ELF-1 (cell line): Measurements from ENCODE around the gene C2CD5.
"Not testable (repeated sequence)": the region's sequence is repeated elsewhere in the genome, so short reads cannot be mapped to it uniquely, and the experiment has no call there.

Source experiments
- DNase-seq: peaks from one replicate; pipeline ENCODE4 v3.0.0-alpha.2; 2016; ENCODE audit warnings: low read depth, low spot score

Gene C2CD5

GRCh38 chr12:22535478-22535877, 8.9 kb downstream of the C2CD5 start:
- DNase-seq: no peak

GRCh38 chr12:22535038-22535437, 9.3 kb downstream of the C2CD5 start:
- no peak for DNase-seq

GRCh38 chr12:22533155-22533554, 11.2 kb downstream of the C2CD5 start:
- DNase-seq: no peak

- DNase-seq: no peak
These were observed 12.0 kb downstream of the C2CD5 start for GRCh38 chr12:22532317-22532716.

- DNase-seq: no peak
These were observed 13.1 kb downstream of the C2CD5 start for GRCh38 chr12:22531205-22531604.

GRCh38 chr12:22529281-22530060, 14.9 kb downstream of the C2CD5 start:
- DNase-seq: no peak

GRCh38 chr12:22527999-22528398, 16.3 kb downstream of the C2CD5 start:
- no peak for DNase-seq

GRCh38 chr12:22526836-22527235, 17.5 kb downstream of the C2CD5 start:
- DNase-seq: no peak

- DNase-seq: no peak
These were observed 18.9 kb downstream of the C2CD5 start for GRCh38 chr12:22525426-22525825.

- no peak for DNase-seq
These were observed 25.3 kb downstream of the C2CD5 start for GRCh38 chr12:22518998-22519397.

- no peak for DNase-seq
These were observed 26.2 kb downstream of the C2CD5 start for GRCh38 chr12:22518060-22518719.

- DNase-seq: no peak
These were observed 29.5 kb downstream of the C2CD5 start for GRCh38 chr12:22514875-22515274.

GRCh38 chr12:22505826-22506225, 38.5 kb downstream of the C2CD5 start:
- DNase-seq: no peak

GRCh38 chr12:22500100-22500499, 44.2 kb downstream of the C2CD5 start:
- DNase-seq: no peak

- no peak for DNase-seq
These were observed 44.9 kb downstream of the C2CD5 start for GRCh38 chr12:22499445-22499844.

- DNase-seq: no peak
These were observed 50.0 kb downstream of the C2CD5 start for GRCh38 chr12:22494319-22494718.

GRCh38 chr12:22491034-22491433, 53.3 kb downstream of the C2CD5 start:
- DNase-seq: no peak

GRCh38 chr12:22488478-22488877, 55.9 kb downstream of the C2CD5 start:
- no peak for DNase-seq

GRCh38 chr12:22487683-22488082, 56.7 kb downstream of the C2CD5 start:
- not testable (repeated sequence) for DNase-seq

GRCh38 chr12:22481547-22482104, 62.7 kb downstream of the C2CD5 start:
- DNase-seq: no peak

- DNase-seq: not testable (repeated sequence)
These were observed 63.5 kb downstream of the C2CD5 start for GRCh38 chr12:22480814-22481213.

GRCh38 chr12:22480016-22480415, 64.3 kb downstream of the C2CD5 start:
- no peak for DNase-seq

GRCh38 chr12:22477894-22478287, 66.5 kb downstream of the C2CD5 start:
- DNase-seq: no peak
